Measurements from ENCODE around the gene FHAD1. TPM values are rescaled to one million over a fixed set of nuclear protein-coding genes. Genes with fewer than 3 reads are reported as not detected.

The FHAD1 gene
- total RNA-seq, 1 experiment from 2014 or later, result 1.9 TPM

GRCh38 chr1:15272782-15273127 lies 25.7 kb downstream of the FHAD1 start:
- H4K8ac ChIP-seq (replicated peaks; ENCODE audit: insufficient read length, low read depth, low read length), result no peak overlapping the region
- H3K9ac ChIP-seq (ENCODE audit: extremely low read depth, insufficient read length, low read length), result no peak overlapping the region
- Mint-ChIP-seq H3K9me3 (peaks cover 0 to 4% of the 10 kb centered on the region in 2 experiments; a peak in 1 of 5 replicates), H3K27ac (no peak overlapping the region; a peak in 1 of 7 replicates), H3K4me1 (peaks cover 5 to 6% of the 10 kb centered on the region in 2 experiments; a peak in 3 of 4 replicates), H3K27me3 (ENCODE audit: low read depth) (peaks cover 32% of the 10 kb centered on the region), H3K36me3 (ENCODE audit: insufficient read depth in 1 of 3, low read depth in 3 of 3) (no peaks in the 10 kb centered on the region), H3K4me3 (no peak overlapping the region; a peak in 1 of 5 replicates)
- no peaks in the 10 kb centered on the region for H3K27me3 ChIP-seq (ENCODE audit: insufficient read depth, low read length)
- no peak overlapping the region for H2AFZ ChIP-seq (ENCODE audit: low read length)
- H2BK15ac ChIP-seq (ENCODE audit: low read depth, low read length), result no peak overlapping the region
- H2BK12ac ChIP-seq (ENCODE audit: insufficient read length, low read depth, low read length), result no peak overlapping the region
- no peaks in the 10 kb centered on the region for H3K9me3 ChIP-seq (ENCODE audit: control insufficient read depth, low read depth, low read length)
- WGBS (ENCODE audit: extremely low coverage, insufficient read length, low lambda C conversion rate), result no CpG with 5 or more reads among the region's 7 CpGs
- H3K23me2 ChIP-seq (ENCODE audit: insufficient read length, low read depth, low read length, poor library complexity, severe bottlenecking), result no peaks in the 10 kb centered on the region
- no peak overlapping the region for H3K4ac ChIP-seq (ENCODE audit: low read depth, low read length)
- H3K27ac ChIP-seq (ENCODE audit: insufficient read length, low read depth, low read length), result no peak overlapping the region
- H3K4me2 ChIP-seq (ENCODE audit: insufficient read depth, insufficient read length, low read length), result no peak overlapping the region
- no peak overlapping the region for H3T11ph ChIP-seq (ENCODE audit: low read length)
- H4K91ac ChIP-seq (ENCODE audit: insufficient read length, low read depth, low read length), result no peak overlapping the region
- no peak for DNase-seq
- no peak overlapping the region for H3K14ac ChIP-seq (ENCODE audit: insufficient read depth, low read length)
- no peaks in the 10 kb centered on the region for H3K79me1 ChIP-seq (ENCODE audit: insufficient read depth, low read depth, low read length, poor library complexity, severe bottlenecking)
- no peak overlapping the region for H3K56ac ChIP-seq (ENCODE audit: insufficient read length, low read depth, low read length)
- H2BK20ac ChIP-seq (ENCODE audit: low read depth, low read length, poor library complexity, severe bottlenecking), result no peak overlapping the region
- no peaks in the 10 kb centered on the region for H3K79me2 ChIP-seq (ENCODE audit: insufficient read depth, low read length)
- no peaks in the 10 kb centered on the region for H4K20me1 ChIP-seq (ENCODE audit: control insufficient read depth, insufficient read depth, insufficient read length)
- H3K23ac ChIP-seq (ENCODE audit: insufficient read length, low read depth, low read length), result no peak overlapping the region
- H2BK120ac ChIP-seq (ENCODE audit: low read depth, low read length, poor library complexity, severe bottlenecking), result no peak overlapping the region
- no peak overlapping the region for H3K18ac ChIP-seq (ENCODE audit: insufficient read length, low read depth, low read length)
- no peak overlapping the region for H2AK5ac ChIP-seq (ENCODE audit: insufficient read length, low read length)
- no peaks in the 10 kb centered on the region for H3K4me1 ChIP-seq (ENCODE audit: insufficient read depth, low read length)
- H2BK5ac ChIP-seq (ENCODE audit: insufficient read length, low read length), result no peak overlapping the region
- H4K5ac ChIP-seq (ENCODE audit: insufficient read length, low read depth, low read length), result no peak overlapping the region
- TF ChIP-seq CTCF (conservative IDR thresholded peaks at IDR 0.05), result no peak
